22Rv1 (cell line): Measurements from ENCODE around the gene TLE3.

ENCODE experiments used
- ZFX ChIP-seq: fragments of 450-650 bp; IDR thresholded peaks from 2 replicates; pipeline ENCODE4 v1.6.1; 2017; ENCODE audit warnings: antibody characterized with exemption, borderline replicate concordance
- TF ChIP-seq, protein P1 (sequence below): fragments of 450-650 bp; IDR thresholded peaks from 2 replicates; pipeline ENCODE4 v1.5.1; 2017; ENCODE audit warnings: mild to moderate bottlenecking

DNA sequence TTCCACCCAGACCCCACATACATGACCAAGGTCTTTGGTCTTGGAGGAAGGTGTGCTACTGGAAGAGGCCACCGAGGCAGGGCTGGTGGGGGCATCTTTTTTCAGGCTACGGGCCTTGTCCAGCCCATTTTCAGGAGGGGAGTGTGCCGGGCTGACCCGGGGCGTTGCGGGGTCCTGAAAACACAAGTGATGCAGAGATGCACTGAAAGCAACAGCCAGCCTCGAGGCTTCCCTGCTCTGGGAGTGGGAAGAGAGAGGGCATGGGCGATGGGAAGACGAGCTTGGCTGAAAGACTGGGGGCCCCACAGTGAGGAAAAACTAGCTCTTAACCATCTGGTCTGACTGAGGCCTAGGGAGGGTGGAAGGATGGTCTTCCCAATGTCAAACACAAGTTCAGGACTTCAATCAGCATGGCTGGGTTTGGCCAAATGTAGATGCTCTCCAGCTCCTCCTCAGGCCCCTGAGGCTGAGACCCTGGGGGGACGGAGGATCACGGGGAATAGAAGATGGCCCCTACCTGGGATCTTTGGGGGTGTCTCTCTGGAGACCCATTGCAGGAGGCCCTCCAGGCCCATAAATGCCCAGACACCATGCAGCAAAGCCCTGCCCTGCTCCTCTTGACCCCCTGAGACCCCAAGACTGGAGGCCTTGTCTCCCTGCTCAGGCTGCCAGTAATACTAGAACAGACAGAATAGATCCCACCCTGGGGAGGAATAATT lies 38.9 kb downstream of the TLE3 start:
- TF ChIP-seq, protein P1, sequence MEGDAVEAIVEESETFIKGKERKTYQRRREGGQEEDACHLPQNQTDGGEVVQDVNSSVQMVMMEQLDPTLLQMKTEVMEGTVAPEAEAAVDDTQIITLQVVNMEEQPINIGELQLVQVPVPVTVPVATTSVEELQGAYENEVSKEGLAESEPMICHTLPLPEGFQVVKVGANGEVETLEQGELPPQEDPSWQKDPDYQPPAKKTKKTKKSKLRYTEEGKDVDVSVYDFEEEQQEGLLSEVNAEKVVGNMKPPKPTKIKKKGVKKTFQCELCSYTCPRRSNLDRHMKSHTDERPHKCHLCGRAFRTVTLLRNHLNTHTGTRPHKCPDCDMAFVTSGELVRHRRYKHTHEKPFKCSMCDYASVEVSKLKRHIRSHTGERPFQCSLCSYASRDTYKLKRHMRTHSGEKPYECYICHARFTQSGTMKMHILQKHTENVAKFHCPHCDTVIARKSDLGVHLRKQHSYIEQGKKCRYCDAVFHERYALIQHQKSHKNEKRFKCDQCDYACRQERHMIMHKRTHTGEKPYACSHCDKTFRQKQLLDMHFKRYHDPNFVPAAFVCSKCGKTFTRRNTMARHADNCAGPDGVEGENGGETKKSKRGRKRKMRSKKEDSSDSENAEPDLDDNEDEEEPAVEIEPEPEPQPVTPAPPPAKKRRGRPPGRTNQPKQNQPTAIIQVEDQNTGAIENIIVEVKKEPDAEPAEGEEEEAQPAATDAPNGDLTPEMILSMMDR: no peak
- TF ChIP-seq ZFX: no peak
